ENCODE measurements around the gene TOR1B. TPM values are rescaled to one million over a fixed set of nuclear protein-coding genes. Genes with fewer than 3 reads are reported as not detected.
A peak's percentile ranks its signal among the peaks of the same experiment; 100 is the strongest.
"Not testable (repeated sequence)": the region's sequence is repeated elsewhere in the genome, so short reads cannot be mapped to it uniquely, and the experiment has no call there.

TOR1B gene
- total RNA-seq, 4 donors from 2014 or later = 16.1 to 17.3 (median 17.0) TPM

GRCh38 chr9:129759319-129759718 is 43.7 kb upstream of the TOR1B start:
- WGBS, 2 donors = 84% methylated on average over 4 of the region's 4 CpGs; no CpG with 5 or more reads in 1 of the 2 donors
- no peaks in the 10 kb centered on the region for H3K9me3 ChIP-seq

GRCh38 chr9:129759804-129760502 is 43.0 kb upstream of the TOR1B start:
- 79 to 84% methylated on average over 8 to 12 of the region's 13 CpGs for WGBS, 2 donors
- H3K4me1 ChIP-seq = peaks cover 9 to 36% (median 33%) of the 10 kb centered on the region in 3 donors
- H3K4me3 ChIP-seq = no peak overlapping the region
- no peaks in the 10 kb centered on the region for H3K36me3 ChIP-seq
- no peak for DNase-seq
- no peak for TF ChIP-seq CTCF (IDR thresholded peaks at IDR 0.05)
- no peak for TF ChIP-seq POLR2A (IDR thresholded peaks at IDR 0.05)
- intact Hi-C loops (cut with DNase I) = no loop called here
- no peaks in the 10 kb centered on the region for H3K27me3 ChIP-seq
- H3K9me3 ChIP-seq = no peaks in the 10 kb centered on the region
- peak overlapping the region in 1 of 4 donors; percentile 42 for H3K27ac ChIP-seq

More at GRCh38 chr9:129759319-129759718, 43.7 kb upstream of the TOR1B start:
- H3K36me3 ChIP-seq = no peaks in the 10 kb centered on the region
- no peak for TF ChIP-seq POLR2A (IDR thresholded peaks at IDR 0.05)
- H3K4me3 ChIP-seq = no peak overlapping the region
- no peaks in the 10 kb centered on the region for H3K27me3 ChIP-seq
- no peak for DNase-seq
- intact Hi-C loops (cut with DNase I) = no loop called here
- H3K27ac ChIP-seq = peak overlapping the region in 1 of 4 donors; percentile 42
- H3K4me1 ChIP-seq = peaks cover 9 to 36% (median 33%) of the 10 kb centered on the region in 3 donors

GRCh38 chr9:129760784-129761183 is 42.2 kb upstream of the TOR1B start:
- H3K27me3 ChIP-seq; DNase-seq; intact Hi-C loops (cut with DNase I); H3K36me3 ChIP-seq; H3K9me3 ChIP-seq; H3K4me3 ChIP-seq: not testable (repeated sequence)
- WGBS, 2 donors = 85 to 89% methylated on average over 7 of the region's 7 CpGs
- peaks cover 9 to 36% (median 33%) of the 10 kb centered on the region in 3 donors for H3K4me1 ChIP-seq
- peak overlapping the region in 2 of 4 donors; percentile 69 to 91 for H3K27ac ChIP-seq

- no peaks in the 10 kb centered on the region for H3K9me3 ChIP-seq
- no peak for DNase-seq
- WGBS, 2 donors = 41 to 76% methylated on average over 7 to 9 of the region's 11 CpGs
- intact Hi-C loops (cut with DNase I) = no loop called here
- H3K4me3 ChIP-seq = peak overlapping the region in 1 of 4 donors; percentile 39
- peak overlapping the region; percentile 28 to 91 (median 59) for H3K27ac ChIP-seq
- no peaks in the 10 kb centered on the region for H3K36me3 ChIP-seq
- TF ChIP-seq CTCF (IDR thresholded peaks at IDR 0.05) (no peak), POLR2A (IDR thresholded peaks at IDR 0.05) (no peak)
- H3K27me3 ChIP-seq = no peaks in the 10 kb centered on the region
- H3K4me1 ChIP-seq = peaks cover 9 to 36% (median 33%) of the 10 kb centered on the region in 3 donors
Measured at GRCh38 chr9:129761293-129761900, 41.6 kb upstream of the TOR1B start.

GRCh38 chr9:129761901-129762369 is 41.0 kb upstream of the TOR1B start:
- Histone ChIP-seq H3K27me3 (no peaks in the 10 kb centered on the region), H3K27ac (peak overlapping the region; percentile 28 to 91 (median 59)), H3K4me1 (peaks cover 7 to 33% (median 30%) of the 10 kb centered on the region in 3 donors), H3K9me3 (no peaks in the 10 kb centered on the region), H3K4me3 (peak overlapping the region in 1 of 4 donors; percentile 39), H3K36me3 (no peaks in the 10 kb centered on the region)
- DNase-seq = no peak
- WGBS, 2 donors = 20 to 39% methylated on average over 2 to 6 of the region's 6 CpGs
- intact Hi-C loops (cut with DNase I) = no loop called here
- TF ChIP-seq POLR2A (IDR thresholded peaks at IDR 0.05) (no peak), CTCF (IDR thresholded peaks at IDR 0.05) (no peak)

GRCh38 chr9:129762370-129762984 is 40.5 kb upstream of the TOR1B start:
- H3K9me3 ChIP-seq; intact Hi-C loops (cut with DNase I); DNase-seq; H3K27me3 ChIP-seq; H3K36me3 ChIP-seq: not testable (repeated sequence)
- WGBS, 2 donors = 24 to 56% methylated on average over 7 to 13 of the region's 13 CpGs
- peak overlapping the region in 1 of 4 donors; percentile 12 for H3K4me3 ChIP-seq
- H3K4me1 ChIP-seq = peaks cover 5 to 28% (median 25%) of the 10 kb centered on the region in 3 donors
- H3K27ac ChIP-seq = peak overlapping the region; percentile 28 to 91 (median 59)

All from esophagus squamous epithelium (tissue), 5 donors.